Gastroesophageal sphincter (tissue), 3 donors: Measurements from ENCODE around the gene VAV2.

ENCODE experiments used
- CTCF ChIP-seq, 4 experiments: fragments of 200-600 bp in 2 of 4; fragments of 450-650 bp in 2 of 4; sonication (generic) in 1 of 4; IDR thresholded peaks; one replicate each; pipeline ENCODE4 v1.5.1; 2017 to 2019; ENCODE audit warnings: antibody characterized with exemption in 4 of 4, mild to moderate bottlenecking in 2 of 4, moderate library complexity in 2 of 4
- EP300 ChIP-seq: sonication (generic); formaldehyde crosslinking; IDR thresholded peaks from one replicate; pipeline ENCODE4 v1.6.1; 2017; ENCODE audit warnings: antibody characterized with exemption, mild to moderate bottlenecking
- POLR2A ChIP-seq, 2 donors: fragments of 450-650 bp; IDR thresholded peaks; one replicate each; pipeline ENCODE4 v1.6.1; 2017; ENCODE audit warnings: antibody characterized with exemption in 2 of 2, mild to moderate bottlenecking in 2 of 2, moderate library complexity in 1 of 2
- POLR2AphosphoS5 ChIP-seq: sonication (generic); formaldehyde crosslinking; IDR thresholded peaks from one replicate; pipeline ENCODE4 v1.6.1; 2017; ENCODE audit warnings: antibody characterized with exemption

DNA sequence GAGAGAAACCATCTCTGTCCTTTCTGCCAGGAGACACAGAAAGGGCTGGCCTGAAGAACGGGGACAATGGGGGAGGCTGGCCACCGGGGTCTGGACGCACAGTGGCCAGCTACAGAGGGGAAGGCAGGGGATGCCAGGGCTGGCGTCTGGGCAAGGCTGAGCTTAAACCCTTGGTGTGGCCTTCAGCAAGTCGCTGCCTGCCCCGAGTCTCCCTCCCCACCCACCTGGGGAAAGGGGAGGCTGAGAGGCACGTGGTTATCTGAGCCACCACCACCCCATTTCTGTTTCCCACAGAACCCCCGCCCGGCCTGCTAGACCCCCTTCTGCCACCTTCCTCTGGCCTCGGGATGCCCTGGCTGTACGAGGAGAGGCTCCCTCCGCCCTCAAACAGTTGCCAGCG, 115.3 kb downstream of the VAV2 start:
- TF ChIP-seq POLR2A (IDR thresholded peaks at IDR 0.05), result no peak
- no peak for TF ChIP-seq CTCF (IDR thresholded peaks at IDR 0.05)
- TF ChIP-seq POLR2AphosphoS5, result no peak
- no peak for TF ChIP-seq EP300
